Osteocyte (in vitro differentiated cells): Measurements from ENCODE around the gene TSPAN10. TPM values are rescaled to one million over a fixed set of nuclear protein-coding genes. Genes with fewer than 3 reads are reported as not detected.

Experiments
- DNase-seq: peaks from one replicate; pipeline ENCODE4 v3.0.0; 2021; ENCODE audit warnings: mixed read lengths; ENCODE audit not compliant: unreplicated experiment; ENCODE audit errors: extremely low spot score
- H3K27ac Mint-ChIP-seq: one replicate; pipeline ENCODE4 v1.8.0; 2021; ENCODE audit warnings: mild to moderate bottlenecking, mixed read lengths; ENCODE audit not compliant: unreplicated experiment
- H3K27me3 Mint-ChIP-seq: one replicate; pipeline ENCODE4 v1.8.0; 2021; ENCODE audit warnings: mixed read lengths; ENCODE audit not compliant: unreplicated experiment
- H3K36me3 Mint-ChIP-seq: one replicate; pipeline ENCODE4 v1.8.0; 2021; ENCODE audit warnings: mixed read lengths; ENCODE audit not compliant: unreplicated experiment
- H3K4me1 Mint-ChIP-seq: one replicate; pipeline ENCODE4 v1.8.0; 2021; ENCODE audit warnings: mixed read lengths; ENCODE audit not compliant: unreplicated experiment
- H3K4me3 Mint-ChIP-seq: one replicate; pipeline ENCODE4 v1.8.0; 2021; ENCODE audit warnings: mild to moderate bottlenecking, moderate library complexity, mixed read lengths; ENCODE audit not compliant: unreplicated experiment
- H3K9me3 Mint-ChIP-seq: one replicate; pipeline ENCODE4 v1.8.0; 2021; ENCODE audit warnings: mixed read lengths; ENCODE audit not compliant: unreplicated experiment
- total RNA-seq: library from RNA; stranded (reverse); gene quantifications from 2 replicates; pipeline ENCODE4 v1.2.1, GENCODE V29; 2021
- TF ChIP-seq, protein P1 (sequence below): fragments of 200-600 bp; sonication (generic); IDR thresholded peaks from 2 replicates; pipeline ENCODE4 v1.5.0; 2021; ENCODE audit warnings: antibody characterized with exemption, mild to moderate bottlenecking, moderate library complexity

TSPAN10 gene
- total RNA-seq, 1 donor from 2014 or later = 1.6 TPM

DNA sequence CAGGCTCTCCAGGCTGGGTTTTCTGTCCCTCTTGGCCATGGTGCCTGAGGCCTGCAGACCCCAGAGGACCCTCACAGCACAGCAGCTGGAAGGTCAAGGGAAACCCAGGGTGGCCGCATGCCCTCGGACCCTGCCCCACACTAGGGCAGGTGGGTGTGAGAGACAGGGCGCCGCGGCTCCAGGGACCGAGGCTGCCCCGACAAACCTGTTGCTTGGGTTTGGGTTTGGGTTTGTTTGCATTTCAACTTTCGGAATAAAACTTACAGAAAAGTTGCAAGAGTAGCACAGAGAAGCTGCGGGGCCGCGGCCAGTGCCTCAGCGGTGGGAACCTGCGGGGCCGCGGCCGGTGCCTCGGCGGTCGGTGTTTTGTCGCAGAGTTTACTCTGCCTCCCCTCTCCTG, 54.6 kb downstream of the TSPAN10 start:
- Mint-ChIP-seq H3K9me3 (no peaks in the 10 kb centered on the region), H3K4me3 (no peak overlapping the region), H3K27ac (no peak overlapping the region), H3K27me3 (no peaks in the 10 kb centered on the region), H3K4me1 (no peaks in the 10 kb centered on the region), H3K36me3 (peaks cover 31% of the 10 kb centered on the region)
- TF ChIP-seq, protein P1, sequence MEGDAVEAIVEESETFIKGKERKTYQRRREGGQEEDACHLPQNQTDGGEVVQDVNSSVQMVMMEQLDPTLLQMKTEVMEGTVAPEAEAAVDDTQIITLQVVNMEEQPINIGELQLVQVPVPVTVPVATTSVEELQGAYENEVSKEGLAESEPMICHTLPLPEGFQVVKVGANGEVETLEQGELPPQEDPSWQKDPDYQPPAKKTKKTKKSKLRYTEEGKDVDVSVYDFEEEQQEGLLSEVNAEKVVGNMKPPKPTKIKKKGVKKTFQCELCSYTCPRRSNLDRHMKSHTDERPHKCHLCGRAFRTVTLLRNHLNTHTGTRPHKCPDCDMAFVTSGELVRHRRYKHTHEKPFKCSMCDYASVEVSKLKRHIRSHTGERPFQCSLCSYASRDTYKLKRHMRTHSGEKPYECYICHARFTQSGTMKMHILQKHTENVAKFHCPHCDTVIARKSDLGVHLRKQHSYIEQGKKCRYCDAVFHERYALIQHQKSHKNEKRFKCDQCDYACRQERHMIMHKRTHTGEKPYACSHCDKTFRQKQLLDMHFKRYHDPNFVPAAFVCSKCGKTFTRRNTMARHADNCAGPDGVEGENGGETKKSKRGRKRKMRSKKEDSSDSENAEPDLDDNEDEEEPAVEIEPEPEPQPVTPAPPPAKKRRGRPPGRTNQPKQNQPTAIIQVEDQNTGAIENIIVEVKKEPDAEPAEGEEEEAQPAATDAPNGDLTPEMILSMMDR = no peak
- no peak for DNase-seq

DNA sequence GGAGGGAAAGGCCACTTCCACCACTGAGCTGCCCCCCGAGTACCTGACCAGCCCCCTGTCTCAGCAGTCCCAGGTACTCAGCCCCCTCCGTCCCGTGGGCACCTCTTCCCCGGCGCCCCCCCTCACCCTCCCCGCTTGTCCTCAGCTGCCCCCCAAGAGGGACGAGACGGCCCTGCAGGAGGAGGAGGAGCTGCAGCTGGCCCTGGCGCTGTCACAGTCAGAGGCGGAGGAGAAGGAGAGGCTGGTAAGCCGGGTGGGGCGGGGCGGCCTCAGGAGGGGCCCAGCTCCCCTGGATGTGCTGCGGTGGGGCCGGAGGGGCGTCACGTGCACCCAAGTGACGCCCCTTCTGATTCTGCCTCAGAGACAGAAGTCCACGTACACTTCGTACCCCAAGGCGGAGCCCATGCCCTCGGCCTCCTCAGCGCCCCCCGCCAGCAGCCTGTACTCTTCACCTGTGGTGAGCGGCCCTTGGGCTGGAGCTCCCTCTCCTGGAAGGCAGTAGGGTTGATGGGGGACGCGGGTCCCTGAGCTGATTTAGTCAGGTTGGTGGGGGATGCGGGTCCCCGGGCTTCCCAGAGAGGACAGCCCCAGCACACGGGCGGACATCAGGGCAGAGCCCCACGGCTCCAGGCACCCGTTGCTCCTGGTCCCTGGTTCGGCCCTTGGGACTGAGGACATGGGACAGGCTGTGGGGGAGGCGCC, 56.7 kb downstream of the TSPAN10 start:
- TF ChIP-seq, protein P1 = no peak
- Mint-ChIP-seq H3K9me3 (no peaks in the 10 kb centered on the region), H3K4me1 (no peaks in the 10 kb centered on the region), H3K27ac (no peak overlapping the region), H3K27me3 (no peaks in the 10 kb centered on the region), H3K4me3 (no peak overlapping the region), H3K36me3 (peaks cover 27% of the 10 kb centered on the region)
- DNase-seq = no peak

DNA sequence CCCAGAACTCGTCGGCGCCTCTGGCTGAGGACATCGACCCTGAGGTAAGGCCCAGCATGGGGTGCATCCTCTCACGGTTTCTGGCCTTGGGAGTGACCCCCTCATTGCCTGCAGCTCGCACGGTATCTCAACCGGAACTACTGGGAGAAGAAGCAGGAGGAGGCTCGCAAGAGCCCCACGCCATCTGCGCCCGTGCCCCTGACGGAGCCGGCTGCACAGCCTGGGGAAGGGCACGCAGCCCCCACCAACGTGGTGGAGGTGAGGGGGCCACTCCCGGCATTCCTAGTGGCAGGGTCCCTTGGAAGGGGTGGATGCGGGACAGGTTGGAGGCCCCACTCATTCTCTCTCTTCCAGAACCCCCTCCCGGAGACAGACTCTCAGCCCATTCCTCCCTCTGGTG, 57.8 kb downstream of the TSPAN10 start:
- peaks cover 16% of the 10 kb centered on the region for H3K36me3 Mint-ChIP-seq
- TF ChIP-seq, protein P1 = no peak
- no peak overlapping the region for H3K27ac Mint-ChIP-seq
- H3K9me3 Mint-ChIP-seq = no peaks in the 10 kb centered on the region
- H3K4me1 Mint-ChIP-seq = no peaks in the 10 kb centered on the region
- no peak overlapping the region for H3K4me3 Mint-ChIP-seq
- DNase-seq = no peak
- H3K27me3 Mint-ChIP-seq = no peaks in the 10 kb centered on the region

DNA sequence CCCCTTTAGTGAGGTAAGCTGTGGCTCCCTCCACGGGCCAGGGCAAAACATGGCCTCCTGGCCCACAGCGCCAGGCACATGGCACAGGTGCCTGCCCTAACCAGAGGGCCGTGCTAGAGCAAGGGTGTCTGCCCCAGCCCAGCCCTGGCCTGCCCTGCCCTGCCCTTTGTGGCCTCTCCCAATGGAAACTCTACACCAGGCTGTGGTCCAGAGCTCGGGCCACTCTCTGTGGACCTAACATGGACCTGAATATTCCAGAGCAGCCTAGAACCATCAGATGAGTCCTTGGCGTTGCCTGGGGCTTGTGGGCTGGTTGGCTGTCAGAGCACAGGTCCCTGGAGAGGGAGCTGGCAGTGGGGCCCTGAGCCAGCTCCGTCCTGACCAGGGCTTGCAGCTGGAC, 58.2 kb downstream of the TSPAN10 start:
- Mint-ChIP-seq H3K27ac (no peak overlapping the region), H3K4me1 (no peaks in the 10 kb centered on the region), H3K36me3 (peaks cover 12% of the 10 kb centered on the region), H3K4me3 (no peak overlapping the region), H3K9me3 (no peaks in the 10 kb centered on the region), H3K27me3 (no peaks in the 10 kb centered on the region)
- TF ChIP-seq, protein P1 = no peak
- DNase-seq = no peak

DNA sequence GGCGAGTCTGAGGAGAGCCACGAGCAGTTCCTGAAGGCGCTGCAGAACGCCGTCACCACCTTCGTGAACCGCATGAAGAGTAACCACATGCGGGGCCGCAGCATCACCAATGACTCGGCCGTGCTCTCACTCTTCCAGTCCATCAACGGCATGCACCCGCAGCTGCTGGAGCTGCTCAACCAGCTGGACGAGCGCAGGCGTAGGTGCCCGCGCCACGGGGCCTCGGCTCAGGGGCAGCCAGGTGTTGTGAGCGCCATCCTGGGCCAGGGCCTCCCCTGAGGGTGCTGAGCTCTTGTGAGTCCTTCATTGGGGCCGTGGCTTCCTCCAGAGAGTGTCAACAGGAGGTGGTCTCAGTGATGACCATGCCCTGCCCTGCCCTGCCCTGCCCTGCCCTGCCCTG, 58.8 kb downstream of the TSPAN10 start:
- no peaks in the 10 kb centered on the region for H3K27me3 Mint-ChIP-seq
- no peak for DNase-seq
- no peaks in the 10 kb centered on the region for H3K9me3 Mint-ChIP-seq
- TF ChIP-seq, protein P1 = no peak
- H3K4me1 Mint-ChIP-seq = peaks cover 3% of the 10 kb centered on the region
- no peak overlapping the region for H3K4me3 Mint-ChIP-seq
- peaks cover 12% of the 10 kb centered on the region for H3K36me3 Mint-ChIP-seq
- no peak overlapping the region for H3K27ac Mint-ChIP-seq
